ENCODE results near the gene SCYGR7.

DNA sequence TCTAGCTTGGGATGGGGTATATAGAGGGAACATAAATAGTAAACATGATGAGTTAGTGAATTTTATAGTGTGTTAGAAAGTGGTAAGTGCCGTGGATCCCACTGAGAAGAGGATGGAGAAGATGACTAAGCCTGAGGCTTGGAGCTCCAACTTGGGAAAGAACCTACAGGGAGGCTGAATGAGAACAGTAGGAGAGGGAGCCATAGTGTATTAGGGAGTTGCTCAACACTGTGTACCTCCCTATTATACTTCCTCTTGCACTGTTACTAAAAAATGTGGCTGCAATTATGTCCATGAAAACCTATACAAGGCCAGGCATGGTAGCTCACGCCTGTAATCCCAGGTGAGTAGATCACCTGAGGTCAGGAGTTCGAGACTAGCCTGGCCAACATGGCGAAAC, 7.5 kb upstream of the SCYGR7 start:
- TF ChIP-seq, protein P1, sequence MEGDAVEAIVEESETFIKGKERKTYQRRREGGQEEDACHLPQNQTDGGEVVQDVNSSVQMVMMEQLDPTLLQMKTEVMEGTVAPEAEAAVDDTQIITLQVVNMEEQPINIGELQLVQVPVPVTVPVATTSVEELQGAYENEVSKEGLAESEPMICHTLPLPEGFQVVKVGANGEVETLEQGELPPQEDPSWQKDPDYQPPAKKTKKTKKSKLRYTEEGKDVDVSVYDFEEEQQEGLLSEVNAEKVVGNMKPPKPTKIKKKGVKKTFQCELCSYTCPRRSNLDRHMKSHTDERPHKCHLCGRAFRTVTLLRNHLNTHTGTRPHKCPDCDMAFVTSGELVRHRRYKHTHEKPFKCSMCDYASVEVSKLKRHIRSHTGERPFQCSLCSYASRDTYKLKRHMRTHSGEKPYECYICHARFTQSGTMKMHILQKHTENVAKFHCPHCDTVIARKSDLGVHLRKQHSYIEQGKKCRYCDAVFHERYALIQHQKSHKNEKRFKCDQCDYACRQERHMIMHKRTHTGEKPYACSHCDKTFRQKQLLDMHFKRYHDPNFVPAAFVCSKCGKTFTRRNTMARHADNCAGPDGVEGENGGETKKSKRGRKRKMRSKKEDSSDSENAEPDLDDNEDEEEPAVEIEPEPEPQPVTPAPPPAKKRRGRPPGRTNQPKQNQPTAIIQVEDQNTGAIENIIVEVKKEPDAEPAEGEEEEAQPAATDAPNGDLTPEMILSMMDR (IDR thresholded peaks at IDR 0.05; ENCODE audit: borderline replicate concordance, extremely low read depth, low read length, poor library complexity, severe bottlenecking) = no peak
- no peak for TF ChIP-seq EZH2 (IDR thresholded peaks at IDR 0.05; ENCODE audit: borderline replicate concordance, low read depth, low read length, severe bottlenecking)

Data from DND-41 (cell line).